ENCODE results near the gene PLEKHO2.

GRCh38 chr15:64916365-64916764 is 74.7 kb downstream of the PLEKHO2 start:
- TF ChIP-seq CTCF (conservative IDR thresholded peaks at IDR 0.05; ENCODE audit: low read length) = no peak
- TF ChIP-seq EZH2phosphoT487 (IDR thresholded peaks at IDR 0.05; ENCODE audit: borderline replicate concordance, low read depth, low read length) = no peak
